ENCODE measurements around the gene ST6GALNAC6.

Gene ST6GALNAC6

GRCh38 chr9:127899128-127899943, at the start of gene ST6GALNAC6:
Gene ST6GALNAC6, minus strand, starts transcription at chr9:127899603. Its CDS starts 1,622 bp downstream, at chr9:127897981.
- peak; percentile 81 for DNase-seq (ENCODE audit: low spot score)

GRCh38 chr9:127947841-127948710, 48.7 kb upstream of the ST6GALNAC6 start:
- no peak for DNase-seq (ENCODE audit: low spot score)

GRCh38 chr9:127946728-127947127, 47.3 kb upstream of the ST6GALNAC6 start:
- DNase-seq (ENCODE audit: low spot score), result no peak

DNA sequence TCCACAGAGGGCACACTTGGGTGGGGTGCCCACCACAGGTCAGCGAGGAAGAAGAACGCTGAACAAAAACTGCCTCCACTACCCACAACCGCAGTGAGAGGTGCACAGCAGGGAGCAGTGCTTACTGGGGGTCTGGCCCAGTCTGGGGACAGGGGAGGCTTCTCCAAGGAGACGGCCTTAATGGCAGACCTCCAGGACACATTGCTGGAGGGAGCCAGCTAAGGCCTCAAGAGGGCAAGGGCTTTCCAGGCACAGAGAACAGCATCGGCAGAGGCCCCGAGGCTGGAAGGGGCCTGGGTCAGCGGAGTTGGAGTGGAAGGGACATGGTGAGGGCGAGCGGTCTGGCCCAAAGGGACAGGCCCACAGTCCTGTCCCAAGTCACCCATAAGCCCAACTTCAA, 46.5 kb upstream of the ST6GALNAC6 start:
- DNase-seq (ENCODE audit: low spot score), result no peak

DNA sequence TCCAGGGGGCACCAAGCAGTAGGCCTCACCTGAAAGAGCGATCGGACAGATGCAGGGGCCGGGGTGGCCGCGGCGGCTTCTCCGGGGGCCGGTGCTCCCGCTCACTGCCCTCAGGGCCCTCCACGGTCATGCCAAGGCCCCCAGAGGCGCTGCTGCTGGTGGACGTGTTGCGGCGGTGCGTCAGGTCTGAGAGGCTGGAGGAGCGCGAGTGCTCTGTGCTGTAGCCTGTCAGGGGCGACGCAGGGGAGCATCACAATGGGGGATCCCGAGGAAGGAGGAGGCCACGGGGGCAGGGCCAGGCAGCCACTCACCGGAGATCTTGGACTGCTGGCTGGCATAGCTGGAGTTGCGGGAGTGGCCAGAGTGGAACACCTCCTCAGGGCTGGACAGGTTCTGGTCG, 45.9 kb upstream of the ST6GALNAC6 start:
- DNase-seq (ENCODE audit: low spot score), result no peak

- no peak for DNase-seq (ENCODE audit: low spot score)
Measured at GRCh38 chr9:127944586-127945218, 45.3 kb upstream of the ST6GALNAC6 start.

DNA sequence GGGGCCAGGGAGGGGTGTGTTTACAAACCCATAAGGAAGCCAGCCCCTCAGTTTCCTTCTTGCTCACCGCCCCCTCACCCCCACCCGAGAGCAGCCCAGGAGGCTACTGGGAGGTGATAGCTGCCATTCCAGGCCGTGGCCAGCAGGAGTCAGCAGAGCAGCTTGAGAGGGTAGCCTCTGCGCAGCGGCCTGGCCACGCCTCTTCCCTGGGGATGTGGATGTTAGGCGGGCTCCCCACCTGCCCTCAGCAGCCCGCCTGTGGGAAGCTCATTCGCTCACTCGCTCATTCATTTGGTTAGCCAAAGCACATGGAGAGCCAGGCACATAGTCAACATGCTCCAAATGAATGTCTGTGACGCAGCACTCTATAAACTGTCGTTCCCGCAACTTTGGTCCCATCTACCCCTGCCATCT, 44.3 kb upstream of the ST6GALNAC6 start:
- DNase-seq (ENCODE audit: low spot score), result no peak

GRCh38 chr9:127943011-127943662, 43.7 kb upstream of the ST6GALNAC6 start:
- no peak for DNase-seq (ENCODE audit: low spot score)

DNA sequence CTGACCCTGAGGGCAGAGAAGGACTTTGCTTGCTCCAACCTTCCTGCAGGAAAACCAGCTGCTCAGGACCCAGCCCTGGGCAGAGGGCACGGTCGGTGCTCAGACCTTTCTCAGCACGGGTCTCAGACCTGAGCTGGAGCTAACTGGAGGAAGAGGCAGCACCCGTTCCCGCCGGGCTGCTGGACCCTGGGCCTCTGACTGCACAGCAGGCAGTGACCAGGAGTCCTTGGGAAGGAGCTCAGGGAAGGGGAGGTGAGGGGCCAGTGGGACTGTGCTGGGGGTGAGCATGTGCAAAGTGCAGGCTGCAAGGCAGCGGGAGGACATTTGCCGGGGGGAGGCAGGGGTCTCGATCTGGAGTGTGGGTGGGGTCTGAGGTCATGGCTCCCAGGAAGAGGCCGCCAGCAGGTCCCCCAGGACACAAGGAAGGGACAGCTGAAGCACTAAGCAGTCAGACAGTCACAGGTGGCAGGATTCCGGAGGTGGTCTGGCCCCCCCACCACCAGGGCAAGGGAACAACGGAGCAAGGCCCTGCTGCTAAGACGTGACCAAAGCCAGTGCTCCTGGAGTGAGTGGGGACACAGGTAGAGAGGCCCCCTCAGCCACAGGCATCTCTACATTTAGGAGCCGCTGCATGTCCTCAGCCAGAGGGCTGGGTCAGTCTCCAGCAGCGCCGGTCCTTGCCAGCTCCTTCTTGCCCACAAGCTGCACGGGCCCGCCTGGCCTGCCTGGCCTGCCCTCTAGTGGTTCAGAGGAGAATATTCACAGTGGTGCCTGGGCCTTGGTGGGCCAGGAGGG, 43.0 kb upstream of the ST6GALNAC6 start:
- DNase-seq (ENCODE audit: low spot score), result peak; percentile 41

DNA sequence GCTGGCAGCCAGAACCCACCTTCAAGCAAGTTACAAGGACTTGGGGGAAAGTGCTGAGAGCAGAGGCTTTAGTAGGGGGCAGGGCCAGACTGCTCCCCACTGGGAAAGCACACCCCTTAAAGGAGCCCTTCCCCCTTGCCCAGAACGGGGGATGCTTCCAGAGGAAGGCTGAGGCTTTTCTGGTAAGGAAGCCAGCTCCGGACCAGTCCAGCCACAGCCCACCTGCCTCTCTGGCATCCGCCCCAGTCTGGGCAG, 42.5 kb upstream of the ST6GALNAC6 start:
- DNase-seq (ENCODE audit: low spot score), result no peak

DNA sequence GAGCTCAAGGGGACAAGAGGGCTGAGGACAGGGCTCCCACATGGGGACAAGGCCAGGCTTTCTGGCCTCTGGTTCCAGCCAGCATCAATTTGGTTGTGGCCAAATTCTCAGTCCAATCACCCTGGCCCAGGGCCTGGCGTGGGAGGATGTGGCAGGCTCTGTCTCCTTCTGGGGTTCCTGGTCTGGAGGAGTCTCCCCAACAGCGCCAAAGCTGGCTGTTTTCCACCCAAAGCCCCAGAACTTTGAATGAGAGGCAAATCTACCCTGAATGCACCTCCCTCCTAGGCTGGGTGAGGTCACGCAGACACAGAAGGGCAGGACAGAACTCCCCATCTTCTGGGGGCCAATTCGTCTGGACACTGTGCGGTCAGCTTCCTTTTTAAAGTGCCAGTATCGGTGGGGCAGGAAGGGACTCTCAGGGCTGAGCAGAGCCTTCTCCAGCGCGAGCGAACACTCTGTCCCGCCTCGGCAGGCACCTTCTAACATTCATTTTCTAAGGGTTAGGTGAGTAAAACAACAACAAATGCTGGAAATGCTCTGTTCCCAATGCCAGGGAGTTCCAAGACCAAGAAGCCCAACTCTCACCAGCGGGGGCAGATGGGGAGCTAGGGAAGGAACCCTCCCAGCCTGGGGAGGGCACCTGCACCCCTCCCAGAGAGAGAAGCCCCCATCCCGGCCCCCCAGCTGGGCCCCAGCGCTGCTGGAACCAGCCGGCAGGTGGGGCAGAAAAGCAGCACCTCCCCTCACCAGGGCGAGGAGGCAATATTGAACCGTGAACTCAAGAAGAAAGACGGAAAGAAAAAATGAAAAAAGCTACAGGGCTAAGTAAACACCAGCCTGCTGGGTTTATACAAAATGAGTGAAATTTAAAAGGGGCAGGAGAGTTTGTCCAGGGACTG, 41.9 kb upstream of the ST6GALNAC6 start:
- no peak for DNase-seq (ENCODE audit: low spot score)

GRCh38 chr9:127940593-127940992, 41.2 kb upstream of the ST6GALNAC6 start:
- DNase-seq (ENCODE audit: low spot score), result no peak

DNA sequence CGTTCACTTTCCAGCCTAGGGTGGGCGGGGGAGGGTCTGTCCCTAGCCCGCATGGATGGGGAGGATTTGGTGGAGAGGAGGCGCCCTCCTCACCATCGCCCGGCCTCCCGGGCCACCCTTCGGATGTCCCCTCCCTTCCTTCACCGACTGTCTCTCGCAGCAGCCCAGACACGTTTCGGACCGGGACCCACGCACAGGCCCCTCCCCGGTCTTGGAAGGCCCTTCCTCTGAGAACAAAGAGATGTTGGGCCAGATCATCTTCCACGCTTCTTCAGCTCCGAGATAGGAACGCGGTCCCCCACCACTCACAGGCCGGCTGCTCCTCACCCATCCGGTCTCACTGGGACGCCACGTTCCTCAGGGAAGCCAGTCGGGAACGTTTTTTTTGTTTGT, 38.9 kb upstream of the ST6GALNAC6 start:
- DNase-seq (ENCODE audit: low spot score), result no peak

DNA sequence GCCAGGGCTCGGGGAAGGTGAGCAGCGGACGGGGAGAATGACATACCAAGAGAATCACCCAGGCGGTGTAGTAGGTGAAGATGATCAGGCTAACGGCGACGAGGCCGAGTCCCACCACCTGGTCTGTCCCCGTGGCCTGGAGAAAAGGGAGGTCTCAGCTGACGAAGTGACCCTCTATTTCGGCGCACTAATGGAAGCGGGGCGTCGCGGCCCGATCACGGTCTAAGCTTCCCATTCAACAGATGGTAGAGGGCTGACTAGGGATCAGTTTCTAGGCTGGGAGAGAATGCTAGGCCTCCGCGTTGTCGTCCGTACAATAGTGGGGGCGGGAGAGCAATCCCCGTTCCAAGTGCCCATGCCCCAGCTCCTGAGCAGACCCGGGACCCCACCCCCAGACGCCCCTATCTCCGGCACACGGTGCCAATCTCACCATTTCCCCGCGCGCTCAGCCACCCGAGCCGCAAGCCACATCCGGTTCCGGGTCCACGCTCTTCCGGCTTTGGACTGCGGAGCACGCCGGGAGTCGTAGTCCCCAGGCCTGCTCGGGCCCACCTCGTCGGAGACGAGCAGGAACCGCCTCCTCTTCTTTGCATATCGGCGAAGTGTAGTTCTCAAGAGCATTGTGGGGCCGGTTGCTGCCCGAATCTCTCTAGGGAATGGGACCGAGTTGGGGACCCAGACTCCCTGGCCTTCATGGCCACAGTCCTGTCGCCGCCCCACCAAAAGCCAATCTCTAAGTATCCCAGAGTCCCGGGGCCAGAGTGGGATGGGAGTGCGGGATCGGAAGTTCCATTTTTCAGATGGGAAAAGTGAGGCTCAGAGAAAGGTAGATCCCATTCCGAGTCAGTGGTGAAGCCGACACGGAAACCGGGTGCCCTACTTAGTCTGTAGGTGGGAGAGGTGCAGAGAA, 38.2 kb upstream of the ST6GALNAC6 start, which contains the start of gene DPM2:
TSS of gene DPM2 (minus strand) at position 467 of the 910 bp plus-strand sequence. CDS start at position 433, 34 bp downstream.
- peak; percentile 81 for DNase-seq (ENCODE audit: low spot score)

- no peak for DNase-seq (ENCODE audit: low spot score)
Measured at GRCh38 chr9:127937056-127937387, 37.6 kb upstream of the ST6GALNAC6 start.

DNA sequence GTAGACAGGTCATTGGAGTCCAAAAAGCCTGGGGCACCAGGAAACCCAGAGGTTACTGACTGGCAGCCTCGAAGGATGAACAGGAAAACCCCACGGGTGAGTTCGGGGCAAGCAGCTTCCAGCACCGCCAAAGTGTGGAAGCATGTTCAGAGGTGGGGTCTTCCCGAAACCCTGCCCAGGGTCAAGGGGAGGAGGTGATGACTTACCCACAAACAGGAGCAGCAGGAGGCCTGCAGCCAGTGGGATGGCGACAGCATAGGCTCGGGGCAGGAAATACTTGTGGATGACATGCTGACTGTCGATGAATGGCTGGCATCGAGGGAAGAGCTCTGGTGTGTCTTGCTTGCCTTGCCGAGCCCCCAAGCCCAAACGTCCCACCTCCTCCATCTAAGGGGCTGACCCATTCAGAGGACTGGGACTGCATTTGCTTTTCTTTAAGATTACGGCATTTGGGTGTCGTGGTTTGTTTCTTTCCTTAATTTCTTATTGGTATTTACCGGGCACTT, 37.0 kb upstream of the ST6GALNAC6 start:
- no peak for DNase-seq (ENCODE audit: low spot score)

DNA sequence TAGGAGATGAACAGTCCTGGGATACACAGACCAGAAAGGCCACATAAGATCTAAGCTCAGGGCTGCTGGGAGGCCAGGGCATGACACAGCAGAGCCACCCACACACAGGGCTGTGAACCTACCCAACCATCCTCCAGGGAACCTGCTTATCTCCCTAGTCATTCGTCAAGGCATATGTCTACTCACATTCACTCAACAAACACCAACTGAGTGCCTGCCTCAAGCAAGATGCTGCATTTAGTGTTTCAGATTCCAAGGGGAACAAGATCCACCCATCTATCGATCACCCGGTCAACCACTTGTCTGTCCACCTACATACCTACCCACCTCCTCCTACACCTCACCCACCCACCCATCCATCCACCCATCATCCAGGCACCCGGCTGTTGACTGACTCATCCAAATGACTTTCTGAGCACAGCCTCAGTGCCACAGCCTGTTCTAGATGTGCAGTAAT, 36.4 kb upstream of the ST6GALNAC6 start:
- DNase-seq (ENCODE audit: low spot score), result no peak

- DNase-seq (ENCODE audit: low spot score), result no peak
Measured at GRCh38 chr9:127934986-127935385, 35.6 kb upstream of the ST6GALNAC6 start.

DNA sequence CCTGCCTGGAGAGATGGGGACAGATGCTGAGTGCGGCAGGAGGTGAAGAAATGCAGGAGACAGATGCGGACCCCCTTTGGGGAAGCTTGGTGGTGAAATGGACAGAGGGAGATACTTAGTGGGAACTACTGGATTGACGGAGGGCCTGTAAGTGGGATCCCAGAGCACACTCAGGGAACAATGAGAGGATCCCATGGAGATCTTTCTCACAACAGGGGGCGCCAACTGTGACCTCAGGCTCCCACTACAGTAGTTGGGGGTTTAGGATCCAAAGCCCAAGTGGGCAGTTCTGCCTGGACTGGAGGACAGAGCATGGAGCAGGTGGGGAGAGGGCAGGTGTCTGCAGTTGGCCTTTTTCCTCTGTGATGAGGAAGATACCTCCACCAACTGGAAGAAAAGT, 34.8 kb upstream of the ST6GALNAC6 start:
- DNase-seq (ENCODE audit: low spot score), result no peak
